ENCODE measurements around the gene PPP2R2C. TPM values are rescaled to one million over a fixed set of nuclear protein-coding genes. Genes with fewer than 3 reads are reported as not detected.

PPP2R2C gene
- total RNA-seq, 1 experiment from 2014 or later = not detected

DNA sequence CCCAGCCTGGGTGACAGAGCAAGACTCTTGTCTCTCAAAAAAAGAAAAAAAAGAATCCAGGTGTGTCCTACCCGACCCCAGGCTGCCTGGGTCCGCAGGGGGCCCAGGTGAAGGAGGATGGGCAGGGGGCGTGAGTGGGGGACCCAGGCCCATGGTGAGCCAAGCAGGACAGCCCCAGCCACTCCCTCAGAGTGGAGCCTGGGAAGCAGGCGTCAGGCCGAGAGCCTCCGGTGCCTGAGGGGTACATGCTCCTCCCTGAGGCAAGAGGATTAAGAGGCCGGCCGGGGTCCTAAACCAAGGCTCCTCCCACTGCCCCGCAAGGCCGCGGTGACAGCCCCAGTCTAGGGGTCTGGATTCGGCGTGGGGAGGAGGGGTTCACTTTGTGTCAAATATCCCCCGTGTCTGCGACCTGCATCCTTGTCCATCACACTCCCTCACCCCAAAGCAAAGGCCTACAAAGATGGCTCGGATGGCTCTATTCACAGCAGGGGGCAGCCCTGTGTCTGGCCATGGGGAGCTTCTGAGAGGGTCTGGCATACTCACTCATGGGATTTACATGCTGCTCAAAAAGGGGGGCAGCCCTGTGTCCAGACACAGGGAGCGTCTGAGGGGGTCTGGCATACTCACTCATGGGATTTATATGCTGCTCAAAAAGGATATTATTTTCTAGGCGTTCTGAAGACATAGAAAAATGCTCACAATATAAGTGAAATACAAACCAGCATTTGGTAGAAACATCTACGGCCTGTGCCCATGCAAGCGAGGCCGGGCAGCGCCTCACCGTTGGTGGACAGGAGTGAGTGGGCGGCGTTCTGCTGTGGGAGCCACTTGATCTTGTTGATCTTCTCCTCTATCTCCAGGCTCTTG, 94.6 kb downstream of the PPP2R2C start:
- H3K27me3 ChIP-seq (replicated peaks; ENCODE audit: control insufficient read depth, insufficient read depth, low read length) = no peaks in the 10 kb centered on the region
- Mint-ChIP-seq H3K4me1 (ENCODE audit: low read depth, unreplicated experiment) (no peaks in the 10 kb centered on the region), H3K4me3 (ENCODE audit: unreplicated experiment) (no peak overlapping the region), H3K9me3 (ENCODE audit: unreplicated experiment) (no peaks in the 10 kb centered on the region), H3K27me3 (ENCODE audit: insufficient read depth, unreplicated experiment) (peaks cover 14% of the 10 kb centered on the region), H3K36me3 (ENCODE audit: insufficient read depth, unreplicated experiment) (no peaks in the 10 kb centered on the region), H3K27ac (ENCODE audit: unreplicated experiment) (no peak overlapping the region)
- no peak for DNase-seq
- intact Hi-C loops (cut with micrococcal nuclease; ENCODE audit: unreplicated experiment) = no loop called here
- H3K4me3 ChIP-seq (ENCODE audit: low read depth, low read length) = no peak overlapping the region
- CTCF ChIA-PET = interaction anchor here (1.1 kb wide), 1 partner anchor 37 kb away, joined by 4 read pairs; no protein-coding TSS in a partner anchor
- H3K9me3 ChIP-seq = no peaks in the 10 kb centered on the region
- BruUV-seq (replicated peaks) = no TSS peak
- no peaks in the 10 kb centered on the region for H3K4me1 ChIP-seq
- no peaks in the 10 kb centered on the region for H3K36me3 ChIP-seq (ENCODE audit: control insufficient read depth, insufficient read depth, low read length)
- POLR2A ChIA-PET = no interaction called here
- TF ChIP-seq, protein P1, sequence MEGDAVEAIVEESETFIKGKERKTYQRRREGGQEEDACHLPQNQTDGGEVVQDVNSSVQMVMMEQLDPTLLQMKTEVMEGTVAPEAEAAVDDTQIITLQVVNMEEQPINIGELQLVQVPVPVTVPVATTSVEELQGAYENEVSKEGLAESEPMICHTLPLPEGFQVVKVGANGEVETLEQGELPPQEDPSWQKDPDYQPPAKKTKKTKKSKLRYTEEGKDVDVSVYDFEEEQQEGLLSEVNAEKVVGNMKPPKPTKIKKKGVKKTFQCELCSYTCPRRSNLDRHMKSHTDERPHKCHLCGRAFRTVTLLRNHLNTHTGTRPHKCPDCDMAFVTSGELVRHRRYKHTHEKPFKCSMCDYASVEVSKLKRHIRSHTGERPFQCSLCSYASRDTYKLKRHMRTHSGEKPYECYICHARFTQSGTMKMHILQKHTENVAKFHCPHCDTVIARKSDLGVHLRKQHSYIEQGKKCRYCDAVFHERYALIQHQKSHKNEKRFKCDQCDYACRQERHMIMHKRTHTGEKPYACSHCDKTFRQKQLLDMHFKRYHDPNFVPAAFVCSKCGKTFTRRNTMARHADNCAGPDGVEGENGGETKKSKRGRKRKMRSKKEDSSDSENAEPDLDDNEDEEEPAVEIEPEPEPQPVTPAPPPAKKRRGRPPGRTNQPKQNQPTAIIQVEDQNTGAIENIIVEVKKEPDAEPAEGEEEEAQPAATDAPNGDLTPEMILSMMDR (IDR thresholded peaks at IDR 0.05; ENCODE audit: insufficient read depth in 1 of 2, low read depth in 1 of 2, low read length in 1 of 2, severe bottlenecking in 1 of 2, unreplicated experiment in 1 of 2) = no peak

DNA sequence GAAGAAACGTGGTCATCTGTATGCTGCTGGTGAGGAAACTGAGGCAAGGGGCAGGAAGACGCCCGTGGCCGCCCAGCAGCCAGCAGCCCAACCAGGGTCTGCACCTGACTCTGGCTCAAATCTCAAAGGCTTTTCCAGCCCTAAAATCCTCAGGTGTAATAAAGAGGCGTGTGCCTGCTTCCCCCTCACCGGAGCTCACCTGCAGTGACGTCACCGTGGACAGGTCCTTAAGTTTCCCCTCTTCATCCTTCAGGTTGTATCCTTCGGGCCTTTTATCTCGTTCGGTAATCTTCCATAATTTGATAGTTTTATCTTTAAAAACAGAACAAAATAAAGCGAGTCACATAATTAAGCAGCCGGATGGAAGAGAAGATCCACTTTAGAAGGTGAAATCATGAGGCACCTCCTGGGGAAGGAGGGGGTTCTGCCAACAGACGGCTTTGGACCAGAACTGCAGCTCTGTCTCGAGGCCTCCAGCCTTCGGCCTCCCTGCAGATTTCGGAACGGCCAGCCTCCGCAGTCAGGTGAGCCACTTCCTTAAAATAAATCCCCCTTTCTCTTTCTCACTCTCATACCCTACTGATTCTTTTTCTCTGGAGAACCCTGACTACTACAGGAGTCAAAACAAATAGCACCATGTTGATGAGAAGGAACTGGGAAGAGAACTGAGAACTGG, 96.7 kb downstream of the PPP2R2C start:
- Histone ChIP-seq H3K9me3 (no peaks in the 10 kb centered on the region), H3K36me3 (ENCODE audit: control insufficient read depth, insufficient read depth, low read length) (no peaks in the 10 kb centered on the region), H3K4me1 (no peaks in the 10 kb centered on the region), H3K27me3 (replicated peaks; ENCODE audit: control insufficient read depth, insufficient read depth, low read length) (no peaks in the 10 kb centered on the region), H3K4me3 (ENCODE audit: low read depth, low read length) (no peak overlapping the region)
- Mint-ChIP-seq H3K4me3 (ENCODE audit: unreplicated experiment) (no peak overlapping the region), H3K27me3 (ENCODE audit: insufficient read depth, unreplicated experiment) (peaks cover 11% of the 10 kb centered on the region), H3K36me3 (ENCODE audit: insufficient read depth, unreplicated experiment) (no peaks in the 10 kb centered on the region), H3K9me3 (ENCODE audit: unreplicated experiment) (no peaks in the 10 kb centered on the region), H3K27ac (ENCODE audit: unreplicated experiment) (no peak overlapping the region), H3K4me1 (ENCODE audit: low read depth, unreplicated experiment) (no peaks in the 10 kb centered on the region)
- POLR2A ChIA-PET = no interaction called here
- BruUV-seq (replicated peaks) = no TSS peak
- intact Hi-C loops (cut with micrococcal nuclease; ENCODE audit: unreplicated experiment) = no loop called here
- CTCF ChIA-PET = no interaction called here
- no peak for DNase-seq
- TF ChIP-seq, protein P1 (IDR thresholded peaks at IDR 0.05; ENCODE audit: insufficient read depth in 1 of 2, low read depth in 1 of 2, low read length in 1 of 2, severe bottlenecking in 1 of 2, unreplicated experiment in 1 of 2) = no peak

DNA sequence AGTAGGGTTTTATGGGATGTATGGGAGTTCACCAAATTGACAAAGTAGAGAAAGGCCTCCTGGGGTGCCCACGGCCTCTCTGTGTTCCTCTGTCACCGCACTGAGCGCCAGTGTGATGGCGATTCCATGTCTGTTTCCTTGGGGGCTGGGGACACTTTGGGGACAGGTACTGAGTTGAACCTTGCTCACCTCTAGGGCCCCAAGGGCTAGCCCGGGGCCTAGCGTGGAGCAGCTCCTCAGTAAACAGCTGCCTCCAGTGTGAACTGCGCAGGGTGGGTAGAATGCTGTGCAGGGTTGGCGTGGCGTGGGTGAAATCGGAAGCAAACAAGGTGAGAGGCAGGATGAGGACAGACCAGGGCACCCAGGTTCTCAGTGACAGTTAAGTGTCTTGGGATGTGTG, 97.8 kb downstream of the PPP2R2C start:
- Histone ChIP-seq H3K4me3 (ENCODE audit: low read depth, low read length) (no peak overlapping the region), H3K9me3 (no peaks in the 10 kb centered on the region), H3K36me3 (ENCODE audit: control insufficient read depth, insufficient read depth, low read length) (no peaks in the 10 kb centered on the region), H3K27me3 (replicated peaks; ENCODE audit: control insufficient read depth, insufficient read depth, low read length) (no peaks in the 10 kb centered on the region), H3K4me1 (no peaks in the 10 kb centered on the region)
- intact Hi-C loops (cut with micrococcal nuclease; ENCODE audit: unreplicated experiment) = no loop called here
- H3K4me1 Mint-ChIP-seq (ENCODE audit: low read depth, unreplicated experiment) = no peaks in the 10 kb centered on the region
- H3K27me3 Mint-ChIP-seq (ENCODE audit: insufficient read depth, unreplicated experiment) = peaks cover 9% of the 10 kb centered on the region
- H3K27ac Mint-ChIP-seq (ENCODE audit: unreplicated experiment) = no peak overlapping the region
- H3K4me3 Mint-ChIP-seq (ENCODE audit: unreplicated experiment) = no peak overlapping the region
- H3K36me3 Mint-ChIP-seq (ENCODE audit: insufficient read depth, unreplicated experiment) = no peaks in the 10 kb centered on the region
- ChIA-PET POLR2A (no interaction called here), CTCF (no interaction called here)
- no peak for DNase-seq
- BruUV-seq (replicated peaks) = no TSS peak
- TF ChIP-seq, protein P1 (IDR thresholded peaks at IDR 0.05; ENCODE audit: insufficient read depth in 1 of 2, low read depth in 1 of 2, low read length in 1 of 2, severe bottlenecking in 1 of 2, unreplicated experiment in 1 of 2) = no peak
- no peaks in the 10 kb centered on the region for H3K9me3 Mint-ChIP-seq (ENCODE audit: unreplicated experiment)
